HepG2 (cell line): ENCODE results near the gene SMIM14. TPM values are rescaled to one million over a fixed set of nuclear protein-coding genes. Genes with fewer than 3 reads are reported as not detected.

Experiments used
- AFF4 ChIP-seq: sonication (generic); formaldehyde crosslinking; IDR thresholded peaks from 2 replicates; pipeline ENCODE4 v1.4.0; 2020; ENCODE audit warnings: missing genetic modification reagents
- BORCS8-MEF2B ChIP-seq: sonication (generic); formaldehyde crosslinking; IDR thresholded peaks from 2 replicates; pipeline ENCODE4 v1.8.0; 2022; ENCODE audit warnings: mild to moderate bottlenecking, missing genetic modification reagents
- FOSL1 ChIP-seq: sonication (generic); formaldehyde crosslinking; IDR thresholded peaks from 2 replicates; pipeline ENCODE4 v1.9.0; 2021; ENCODE audit warnings: missing genetic modification reagents, borderline replicate concordance
- FOXP1 ChIP-seq, 2 experiments: fragments of 450-650 bp in 1 of 2; IDR thresholded peaks; 2 replicates each; pipeline ENCODE4 v1.6.1; 2017 to 2018; ENCODE audit warnings: antibody characterized with exemption in 1 of 2
- HES4 ChIP-seq: sonication (generic); formaldehyde crosslinking; IDR thresholded peaks from 2 replicates; pipeline ENCODE4 v1.9.0; 2021; ENCODE audit warnings: mild to moderate bottlenecking, missing genetic modification reagents, borderline replicate concordance
- MXI1 ChIP-seq: IDR thresholded peaks from 3 replicates; pipeline ENCODE4 v1.6.1; 2012; ENCODE audit warnings: low read depth, low read length, inconsistent platforms, borderline replicate concordance
- NCOA1 ChIP-seq: sonication (generic); formaldehyde crosslinking; IDR thresholded peaks from 2 replicates; pipeline ENCODE4 v1.9.0; 2021; ENCODE audit warnings: missing genetic modification reagents
- NFATC3 ChIP-seq: sonication (generic); formaldehyde crosslinking; IDR thresholded peaks from 2 replicates; pipeline ENCODE4 v1.5.1; 2020; ENCODE audit warnings: mild to moderate bottlenecking, missing genetic modification reagents
- NR2F6 ChIP-seq, 2 experiments: IDR thresholded peaks; 2 replicates each; pipeline ENCODE4 v1.6.1; 2016; ENCODE audit warnings: antibody characterized with exemption in 1 of 2, mild to moderate bottlenecking in 1 of 2
- PREB ChIP-seq: sonication (generic); formaldehyde crosslinking; IDR thresholded peaks from 2 replicates; pipeline ENCODE4 v1.4.0; 2020; ENCODE audit warnings: missing genetic modification reagents
- THAP8 ChIP-seq: sonication (generic); formaldehyde crosslinking; IDR thresholded peaks from 2 replicates; pipeline ENCODE4 v1.5.1; 2020; ENCODE audit warnings: missing genetic modification reagents, mild to moderate bottlenecking, borderline replicate concordance
- THRA ChIP-seq: sonication (generic); formaldehyde crosslinking; IDR thresholded peaks from 2 replicates; pipeline ENCODE4 v1.4.0; 2020; ENCODE audit warnings: missing genetic modification reagents, borderline replicate concordance
- ZNF354B ChIP-seq: sonication (generic); formaldehyde crosslinking; IDR thresholded peaks from 2 replicates; pipeline ENCODE4 v1.8.0; 2022; ENCODE audit warnings: mild to moderate bottlenecking, missing genetic modification reagents
- ZNF501 ChIP-seq: sonication (generic); formaldehyde crosslinking; IDR thresholded peaks from 2 replicates; pipeline ENCODE4 v1.5.1; 2020; ENCODE audit warnings: mild to moderate bottlenecking, moderate library complexity, missing genetic modification reagents
- ZNF614 ChIP-seq: IDR thresholded peaks from 2 replicates; pipeline ENCODE4 v1.6.1; 2018; ENCODE audit warnings: missing biosample characterization, missing genetic modification reagents, inconsistent platforms, borderline replicate concordance
- ZNF615 ChIP-seq: sonication (generic); formaldehyde crosslinking; IDR thresholded peaks from 2 replicates; pipeline ENCODE4 v1.5.0; 2020; ENCODE audit warnings: mild to moderate bottlenecking, missing genetic modification reagents, borderline replicate concordance
- ZNF784 ChIP-seq: sonication (generic); formaldehyde crosslinking; IDR thresholded peaks from 2 replicates; pipeline ENCODE4 v1.5.1; 2020; ENCODE audit warnings: missing genetic modification reagents, mild to moderate bottlenecking, borderline replicate concordance
- ZSCAN25 ChIP-seq: sonication (generic); formaldehyde crosslinking; IDR thresholded peaks from 2 replicates; pipeline ENCODE4 v1.8.0; 2022; ENCODE audit warnings: mild to moderate bottlenecking, missing genetic modification reagents
- polyA plus RNA-seq, 8 experiments: library from polyadenylated mRNA; depleted of rRNA in 3 of 8; stranded (reverse) in 7 of 8; unstranded in 1 of 8; fragments of >200 nt; fragmentation: Illumina TruSeq in 4 of 8; extraction: Trizol in 4 of 8; gene quantifications; 2 replicates each; pipeline versions ENCODE4 v1.2.1 to v1.2.3, GENCODE V29; 2011 to 2016; ENCODE audit warnings: low read depth in 4 of 8, missing spikeins in 1 of 8, mixed read lengths in 1 of 8; ENCODE audit not compliant: insufficient read depth in 1 of 8
- total RNA-seq, 5 experiments: library from RNA; depleted of rRNA; stranded (reverse); fragments of >200 nt; fragmentation: Illumina TruSeq; extraction: Trizol; gene quantifications; 2 replicates each; pipeline ENCODE4 v1.2.3, GENCODE V29; 2016; ENCODE audit warnings: low read depth in 1 of 5
- TF ChIP-seq, protein P1 (sequence below): sonication (generic); formaldehyde crosslinking; IDR thresholded peaks from 2 replicates; pipeline ENCODE4 v1.8.1; 2023; ENCODE audit warnings: mild to moderate bottlenecking, inconsistent platforms, moderate library complexity, missing genetic modification reagents, borderline replicate concordance

SMIM14 gene
- total and polyA plus RNA-seq, 2 of the 13 experiments (the other 11 are each of a cell fraction or from before 2014, with no cell fraction given), result 16.3 to 28.1 TPM

GRCh38 chr4:39514888-39515401 is 123.7 kb downstream of the SMIM14 start (continued):
- TF ChIP-seq BORCS8-MEF2B (CRISPR knock-in tag), result peak; percentile 77
- no peak for TF ChIP-seq ZNF784
- no peak for TF ChIP-seq ZNF615 (CRISPR knock-in tag)
- TF ChIP-seq FOSL1, result peak; percentile 89; the same call in 1 of the 2 replicates
- no peak for TF ChIP-seq PREB (CRISPR knock-in tag)
- peak; percentile 98 for TF ChIP-seq NR2F6 (IDR thresholded peaks at IDR 0.05)
- TF ChIP-seq NR2F6 (CRISPR knock-in tag; IDR thresholded peaks at IDR 0.05), result peak; percentile 99
- TF ChIP-seq AFF4 (CRISPR knock-in tag), result peak; percentile 68
- TF ChIP-seq FOXP1 (IDR thresholded peaks at IDR 0.05), result no peak
- TF ChIP-seq FOXP1 (CRISPR knock-in tag; IDR thresholded peaks at IDR 0.05), result peak; percentile 89; the same call in 1 of the 2 replicates
- no peak for TF ChIP-seq NFATC3 (CRISPR knock-in tag)
- no peak for TF ChIP-seq THAP8 (CRISPR knock-in tag)
- TF ChIP-seq THRA (CRISPR knock-in tag), result peak; percentile 99
- no peak for TF ChIP-seq HES4 (CRISPR knock-in tag)
- TF ChIP-seq ZNF354B (CRISPR knock-in tag), result no peak
- TF ChIP-seq, protein P1, sequence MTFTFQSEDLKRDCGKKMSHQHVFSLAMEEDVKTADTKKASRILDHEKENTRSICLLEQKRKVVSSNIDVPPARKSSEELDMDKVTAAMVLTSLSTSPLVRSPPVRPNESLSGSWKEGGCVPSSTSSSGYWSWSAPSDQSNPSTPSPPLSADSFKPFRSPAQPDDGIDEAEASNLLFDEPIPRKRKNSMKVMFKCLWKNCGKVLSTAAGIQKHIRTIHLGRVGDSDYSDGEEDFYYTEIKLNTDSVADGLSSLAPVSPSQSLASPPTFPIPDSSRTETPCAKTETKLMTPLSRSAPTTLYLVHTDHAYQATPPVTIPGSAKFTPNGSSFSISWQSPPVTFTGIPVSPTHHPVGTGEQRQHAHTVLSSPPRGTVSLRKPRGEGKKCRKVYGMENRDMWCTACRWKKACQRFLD, result no peak
- TF ChIP-seq ZNF614 (CRISPR knock-in tag), result peak; percentile 59; the same call in 1 of the 2 replicates
- peak; percentile 13; the same call in 1 of the 3 replicates for TF ChIP-seq MXI1
- no peak for TF ChIP-seq ZNF501
- 0 out of 2 replicates have a peak, but pooled peaks have one; percentile 30 for TF ChIP-seq ZSCAN25 (CRISPR knock-in tag)
- TF ChIP-seq NCOA1, result 0 out of 2 replicates have a peak, but pooled peaks have one; percentile 76
